H1 (cell line): ENCODE measurements around the gene NR2F2. TPM values are rescaled to one million over a fixed set of nuclear protein-coding genes. Genes with fewer than 3 reads are reported as not detected.

Source experiments
- CTCF ChIA-PET: fragments of 300-600 bp; sonication (Branson Sonifier 250); formaldehyde crosslinking; loops from one replicate; lab custom pipeline; 2021; ENCODE audit not compliant: partially characterized antibody; lab: Charles Lee
- POLR2A ChIA-PET: fragments of 300-600 bp; sonication (Branson Sonifier 250); formaldehyde crosslinking; loops from one replicate; lab custom pipeline; 2021; ENCODE audit warnings: inconsistent platforms; ENCODE audit not compliant: partially characterized antibody; lab: Charles Lee
- DNase-seq, 2 experiments: peaks; one replicate each; pipeline versions ENCODE4 v3.0.0 to v3.0.0-alpha.2; 2010 to 2022; ENCODE audit warnings: low spot score in 2 of 2, low read depth in 1 of 2, mixed read lengths in 1 of 2
- FAIRE-seq: peaks from 2 replicates; lab custom pipeline; 2011; peaks lifted over from hg19 to GRCh38; lab: Jason Lieb, UNC
- H2AFZ ChIP-seq: 2 replicates; pipeline ENCODE4 v1.8.1; 2012; ENCODE audit warnings: low read length, inconsistent platforms
- H2AK5ac ChIP-seq: 2 replicates; pipeline ENCODE4 v1.6.1; 2013; ENCODE audit warnings: low read depth, low read length
- H2BK120ac ChIP-seq: replicated peaks from 2 replicates; pipeline ENCODE3; 2013; ENCODE audit warnings: low read depth, low read length, inconsistent platforms
- H2BK12ac ChIP-seq: 2 replicates; pipeline ENCODE4 v1.6.1; 2013; ENCODE audit warnings: low read depth, low read length
- H2BK15ac ChIP-seq: 2 replicates; pipeline ENCODE4 v1.6.1; 2013; ENCODE audit warnings: low read length
- H2BK20ac ChIP-seq: 2 replicates; pipeline ENCODE4 v1.6.1; 2013; ENCODE audit warnings: low read length
- H2BK5ac ChIP-seq: 2 replicates; pipeline ENCODE4 v1.6.1; 2013; ENCODE audit warnings: low read depth, low read length
- H3K14ac ChIP-seq: 2 replicates; pipeline ENCODE4 v1.6.1; 2013; ENCODE audit warnings: inconsistent platforms; ENCODE audit not compliant: insufficient read length
- H3K18ac ChIP-seq: 2 replicates; pipeline ENCODE4 v1.6.1; 2013; ENCODE audit warnings: low read length; ENCODE audit errors: extremely low read depth
- H3K23ac ChIP-seq: 2 replicates; pipeline ENCODE4 v1.6.1; 2013; ENCODE audit warnings: inconsistent platforms; ENCODE audit not compliant: insufficient read length
- H3K23me2 ChIP-seq: 2 replicates; pipeline ENCODE4 v1.6.1; 2013; ENCODE audit warnings: low read depth, low read length
- H3K27ac ChIP-seq: 2 replicates; pipeline ENCODE4 v1.6.1; 2011; ENCODE audit warnings: low read depth, low read length, inconsistent platforms
- H3K27me3 ChIP-seq, 4 experiments: replicated peaks in 1 of 4; 1 replicate in 1 of 4; 2 replicates in 3 of 4; pipeline versions ENCODE4 v1.6.1 to v1.8.1; 2011 to 2013; ENCODE audit warnings: low read length in 3 of 4, mild to moderate bottlenecking in 3 of 4, inconsistent platforms in 2 of 4, mixed read lengths in 2 of 4, moderate library complexity in 1 of 4; ENCODE audit not compliant: control insufficient read depth in 3 of 4, insufficient read depth in 3 of 4; ENCODE audit errors: extremely low read depth in 1 of 4
- H3K36me3 ChIP-seq, 4 experiments: 2 replicates each; pipeline versions ENCODE4 v1.6.1 to v1.8.1; 2011 to 2013; ENCODE audit warnings: mild to moderate bottlenecking in 4 of 4, low read length in 3 of 4, moderate library complexity in 2 of 4, control low read depth in 1 of 4, inconsistent platforms in 1 of 4; ENCODE audit not compliant: insufficient read depth in 4 of 4, control insufficient read depth in 2 of 4
- H3K4ac ChIP-seq: replicated peaks from 2 replicates; pipeline ENCODE3; 2013; ENCODE audit warnings: low read length, low read depth, mixed read lengths, inconsistent platforms; ENCODE audit not compliant: insufficient read length
- H3K4me1 ChIP-seq, 4 experiments: replicated peaks in 1 of 4; 1 replicate in 1 of 4; 2 replicates in 3 of 4; pipeline versions ENCODE4 v1.6.1 to v1.8.1; 2011 to 2013; ENCODE audit warnings: low read length in 3 of 4, inconsistent platforms in 2 of 4, mixed read lengths in 1 of 4; ENCODE audit not compliant: insufficient read depth in 4 of 4, control insufficient read depth in 3 of 4
- H3K4me2 ChIP-seq, 2 experiments: 2 replicates each; pipeline versions ENCODE4 v1.6.1 to v1.8.1; 2011 to 2013; ENCODE audit warnings: low read depth in 2 of 2, low read length in 2 of 2, control low read depth in 1 of 2, inconsistent platforms in 1 of 2, mild to moderate bottlenecking in 1 of 2; ENCODE audit not compliant: insufficient read depth in 1 of 2
- H3K4me3 ChIP-seq, 4 experiments: fragments of 200-600, 300-600 bp in 1 of 4; sonication (generic), shearing (Covaris generic), sonication (Bioruptor Twin) in 1 of 4; 2 replicates each; pipeline versions ENCODE4 v1.5.1 to v1.8.1; 2011 to 2016; ENCODE audit warnings: low read length in 4 of 4, low read depth in 3 of 4, control low read depth in 2 of 4, inconsistent platforms in 2 of 4, mild to moderate bottlenecking in 2 of 4, mixed read lengths in 1 of 4, moderate library complexity in 1 of 4; ENCODE audit not compliant: insufficient read depth in 2 of 4; ENCODE audit errors: extremely low read depth in 1 of 4
- H3K56ac ChIP-seq: replicated peaks from 2 replicates; pipeline ENCODE3; 2013; ENCODE audit warnings: low read depth, mild to moderate bottlenecking, mixed read lengths, low read length, inconsistent platforms; ENCODE audit not compliant: insufficient read length
- H3K79me1 ChIP-seq: 2 replicates; pipeline ENCODE4 v1.6.1; 2013; ENCODE audit warnings: low read depth, low read length, control low read depth
- H3K79me2 ChIP-seq, 2 experiments: 2 replicates each; pipeline versions ENCODE4 v1.6.1 to v1.8.1; 2012 to 2013; ENCODE audit warnings: low read length in 2 of 2, mild to moderate bottlenecking in 2 of 2, inconsistent platforms in 1 of 2; ENCODE audit not compliant: insufficient read depth in 2 of 2, control insufficient read depth in 1 of 2
- H3K9ac ChIP-seq, 4 experiments: replicated peaks in 1 of 4; 1 replicate in 1 of 4; 2 replicates in 3 of 4; pipeline versions ENCODE4 v1.6.1 to v1.8.1; 2011 to 2013; ENCODE audit warnings: low read depth in 3 of 4, low read length in 3 of 4, control low read depth in 2 of 4, mild to moderate bottlenecking in 2 of 4, moderate library complexity in 2 of 4, inconsistent platforms in 1 of 4; ENCODE audit errors: extremely low read depth in 1 of 4
- H3K9me3 ChIP-seq, 2 experiments: 2 replicates each; pipeline versions ENCODE4 v1.6.1 to v1.8.1; 2012 to 2013; ENCODE audit warnings: mild to moderate bottlenecking in 2 of 2, moderate library complexity in 2 of 2, control low read depth in 1 of 2, inconsistent platforms in 1 of 2, low read depth in 1 of 2, low read length in 1 of 2, mixed read lengths in 1 of 2; ENCODE audit not compliant: insufficient read depth in 2 of 2
- H4K20me1 ChIP-seq, 2 experiments: replicated peaks in 1 of 2; 2 replicates each; pipeline versions ENCODE3 to v1.8.1; 2011 to 2013; ENCODE audit warnings: inconsistent platforms in 2 of 2, low read length in 2 of 2, mild to moderate bottlenecking in 1 of 2; ENCODE audit not compliant: insufficient read depth in 2 of 2, control insufficient read depth in 1 of 2
- H4K5ac ChIP-seq: 2 replicates; pipeline ENCODE4 v1.6.1; 2013; ENCODE audit warnings: low read length, low read depth, mixed read lengths, inconsistent platforms; ENCODE audit not compliant: insufficient read length
- H4K8ac ChIP-seq: 2 replicates; pipeline ENCODE4 v1.8.0; 2013; ENCODE audit warnings: mild to moderate bottlenecking, moderate library complexity, low read length, inconsistent platforms; ENCODE audit not compliant: insufficient read depth; ENCODE audit errors: extremely low read depth
- H4K91ac ChIP-seq: replicated peaks from 2 replicates; pipeline ENCODE3; 2013; ENCODE audit warnings: low read length, mixed read lengths, inconsistent platforms; ENCODE audit not compliant: insufficient read length
- ATF3 ChIP-seq: IDR thresholded peaks from 2 replicates; pipeline ENCODE4 v1.6.1; 2011; ENCODE audit warnings: low read depth, mild to moderate bottlenecking, low read length; ENCODE audit not compliant: insufficient read depth
- BACH1 ChIP-seq: IDR thresholded peaks from 2 replicates; pipeline ENCODE4 v1.6.1; 2012; ENCODE audit warnings: low read length, improper control_type of control experiment
- CBX5 ChIP-seq: fragments of 300-800, 300-1000 bp; sonication (generic); IDR thresholded peaks from 2 replicates; pipeline ENCODE4 v1.7.1; 2016; ENCODE audit warnings: antibody characterized with exemption, low read length, low read depth
- CREB1 ChIP-seq: IDR thresholded peaks from 2 replicates; pipeline ENCODE4 v1.6.1; 2012; ENCODE audit warnings: inconsistent platforms
- EP300 ChIP-seq, 2 experiments: IDR thresholded peaks; 1 replicate in 1 of 2; 2 replicates in 1 of 2; pipeline ENCODE4 v1.6.1; 2011 to 2012; ENCODE audit warnings: low read depth in 2 of 2, low read length in 2 of 2, mild to moderate bottlenecking in 2 of 2, borderline replicate concordance in 1 of 2, inconsistent platforms in 1 of 2, moderate library complexity in 1 of 2
- JUN ChIP-seq: IDR thresholded peaks from 2 replicates; pipeline ENCODE4 v1.6.1; 2011; ENCODE audit warnings: low read depth, mild to moderate bottlenecking, improper control_type of control experiment, low read length
- RXRA ChIP-seq: IDR thresholded peaks from 2 replicates; pipeline ENCODE4 v1.6.1; 2011; ENCODE audit warnings: low read depth, mild to moderate bottlenecking, low read length, moderate library complexity; ENCODE audit not compliant: insufficient read depth
- WGBS, 2 experiments: shearing (Covaris generic) in 1 of 2; methylation state at CpG; one replicate each; pipeline versions ENCODE4 v1.1.6 to v1.1.7; 2013 to 2015; ENCODE audit warnings: low lambda C conversion rate in 2 of 2, mixed read lengths in 2 of 2, inconsistent platforms in 1 of 2, low coverage in 1 of 2, missing lambda C conversion rate in 1 of 2; ENCODE audit not compliant: insufficient replicate concordance in 2 of 2, insufficient coverage in 1 of 2, insufficient read length in 1 of 2; ENCODE audit errors: extremely low coverage in 1 of 2, missing lambda C conversion rate in 1 of 2; 5-methylcytosine and 5-hydroxymethylcytosine counted together
- polyA plus RNA-seq, 7 experiments: library from polyadenylated mRNA; depleted of rRNA in 3 of 7; stranded (reverse) in 5 of 7; unstranded in 2 of 7; fragments of >200 nt in 5 of 7; fragments of 200-250 nt in 2 of 7; gene quantifications; 1 replicate in 5 of 7; 2 replicates in 1 of 7; 4 replicates in 1 of 7; pipeline versions ENCODE4 v1.2.1 to v1.2.3, GENCODE V29; 2011 to 2013; ENCODE audit warnings: missing spikeins in 2 of 7, mixed read lengths in 2 of 7
- total RNA-seq: library from RNA; stranded (reverse); fragmentation: NEBNext Ultra II Directional; extraction: Animal tissue kit (Norgen Biotek cat#: 25700); gene quantifications from 2 replicates; pipeline ENCODE4 v1.2.1, GENCODE V29; 2021

Gene NR2F2
- total and polyA plus RNA-seq, 2 of the 8 experiments (the other 6 are each of a cell fraction or from before 2014, with no cell fraction given) = 0.03 TPM; not detected in 1

GRCh38 chr15:96360581-96361308, 30.2 kb downstream of the NR2F2 start:
- no peak for TF ChIP-seq CBX5
- no peak for TF ChIP-seq ATF3
- no peak for TF ChIP-seq RXRA
- TF ChIP-seq BACH1 = no peak
- TF ChIP-seq CREB1 = 0 out of 2 replicates have a peak, but pooled peaks have one; percentile 46
- no peak for TF ChIP-seq EP300 (IDR thresholded peaks at IDR 0.05; ENCODE audit: borderline replicate concordance in 1 of 2, low read depth in 2 of 2, low read length in 2 of 2)
- TF ChIP-seq JUN = 0 out of 2 replicates have a peak, but pooled peaks have one; percentile 4
- TF ChIP-seq, all 59 proteins: peak for 2
- peaks cover 0 to 27% (median 13%) of the 10 kb centered on the region in 4 experiments; a peak in 5 of 7 replicates for H3K4me1 ChIP-seq

More at GRCh38 chr15:96360581-96361308, 30.2 kb downstream of the NR2F2 start:
- Histone ChIP-seq H4K20me1 (peaks cover 24 to 29% of the 10 kb centered on the region in 2 experiments), H3K79me2 (no peaks in the 10 kb centered on the region), H2AFZ (no peak overlapping the region), H2BK15ac (no peak overlapping the region), H4K8ac (no peak overlapping the region), H3K27me3 (peaks cover 95 to 100% (median 98%) of the 10 kb centered on the region in 4 experiments), H3K9me3 (no peaks in the 10 kb centered on the region), H2BK120ac (no peak overlapping the region), H2BK12ac (no peak overlapping the region), H3K23ac (no peak overlapping the region), H3K4me3 (peak overlapping the region; percentile 12 to 56 (median 27); a peak in 5 of 8 replicates), H3K18ac (no peak overlapping the region; the same call in 1 of the 2 replicates), H3K27ac (no peak overlapping the region), H4K91ac (no peak overlapping the region), H4K5ac (no peak overlapping the region), H3K14ac (no peak overlapping the region), H3K79me1 (no peaks in the 10 kb centered on the region), H2BK20ac (no peak overlapping the region), H3K36me3 (no peaks in the 10 kb centered on the region), H3K4me2 (peak overlapping the region; percentile 78 to 81), H3K4ac (no peak overlapping the region), H3K23me2 (peaks cover 4% of the 10 kb centered on the region; the same call in 1 of the 2 replicates), H3K56ac (no peak overlapping the region), H3K9ac (no peak overlapping the region), H2AK5ac (no peak overlapping the region), H2BK5ac (no peak overlapping the region)
- POLR2A ChIA-PET = interaction anchor here (1.2 to 1.7 kb wide), 6 partner anchors 12 to 56 kb away, joined by 3 to 9 read pairs (median 5); no protein-coding TSS in a partner anchor
- DNase-seq (peak in 1 of 2 experiments; percentile 61), FAIRE-seq (no peak)
- WGBS, 2 experiments = 4% methylated on average over 29 of the region's 37 CpGs; no CpG with 5 or more reads in 1 of the 2 experiments
- CTCF ChIA-PET = interaction anchor here (0.7 to 3.0 kb wide), 10 partner anchors 10 to 1396 kb away, joined by 3 to 16 read pairs (median 4); no protein-coding TSS in a partner anchor
